HG02588 (cell line): ENCODE measurements around the gene MRGPRG.

ENCODE experiments used
- ATAC-seq: cut with Tn5 transposase; IDR thresholded peaks from one replicate; pipeline ENCODE4 v1.9.1; 2021; ENCODE audit warnings: mild to moderate bottlenecking, moderate library complexity; ENCODE audit not compliant: unreplicated experiment

Gene MRGPRG

DNA sequence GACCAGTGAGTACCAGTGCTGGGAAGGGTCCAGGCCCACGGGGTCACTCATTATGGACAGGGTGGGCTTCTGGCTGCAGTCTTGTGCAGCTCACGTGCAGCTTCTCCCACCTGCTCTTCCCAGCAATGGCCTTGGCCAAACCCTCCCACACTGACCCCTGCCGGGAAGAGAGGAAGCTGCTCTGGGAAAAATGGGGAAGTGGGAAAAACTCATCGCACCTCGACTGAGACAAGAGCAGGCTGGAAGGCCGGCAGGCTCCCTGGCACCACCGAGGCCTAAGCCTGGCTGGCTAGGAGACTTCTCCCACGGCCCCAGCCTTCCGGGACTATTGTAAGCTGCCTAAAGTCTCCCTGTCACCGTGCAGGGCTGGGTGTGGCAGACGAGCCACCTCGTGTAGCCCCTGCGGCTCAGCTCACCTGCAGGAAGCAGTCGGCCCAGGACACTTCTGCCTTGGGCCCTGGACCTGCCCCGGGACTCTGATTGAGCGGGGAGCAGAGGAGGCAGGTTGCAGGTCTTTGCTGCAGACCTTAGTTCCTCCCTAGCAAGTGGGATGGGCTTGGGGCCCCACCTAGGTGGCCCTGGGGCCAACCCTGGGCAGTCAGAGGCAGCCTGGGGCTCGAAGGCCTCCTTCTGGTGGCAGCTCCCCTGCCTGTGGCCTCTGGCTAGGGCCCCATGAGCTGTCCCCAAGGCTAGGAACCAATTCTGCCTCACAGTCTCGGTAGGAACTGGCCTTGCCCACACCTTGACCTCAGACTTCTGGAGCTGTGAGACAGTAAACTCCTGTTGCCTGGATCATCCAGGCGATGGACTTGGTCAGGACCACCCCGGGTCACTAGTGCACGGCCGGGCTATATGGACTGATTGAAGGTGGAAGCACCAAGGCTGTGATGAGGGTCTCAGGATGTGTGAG is 23.1 kb downstream of the MRGPRG start:
- no peak for ATAC-seq

DNA sequence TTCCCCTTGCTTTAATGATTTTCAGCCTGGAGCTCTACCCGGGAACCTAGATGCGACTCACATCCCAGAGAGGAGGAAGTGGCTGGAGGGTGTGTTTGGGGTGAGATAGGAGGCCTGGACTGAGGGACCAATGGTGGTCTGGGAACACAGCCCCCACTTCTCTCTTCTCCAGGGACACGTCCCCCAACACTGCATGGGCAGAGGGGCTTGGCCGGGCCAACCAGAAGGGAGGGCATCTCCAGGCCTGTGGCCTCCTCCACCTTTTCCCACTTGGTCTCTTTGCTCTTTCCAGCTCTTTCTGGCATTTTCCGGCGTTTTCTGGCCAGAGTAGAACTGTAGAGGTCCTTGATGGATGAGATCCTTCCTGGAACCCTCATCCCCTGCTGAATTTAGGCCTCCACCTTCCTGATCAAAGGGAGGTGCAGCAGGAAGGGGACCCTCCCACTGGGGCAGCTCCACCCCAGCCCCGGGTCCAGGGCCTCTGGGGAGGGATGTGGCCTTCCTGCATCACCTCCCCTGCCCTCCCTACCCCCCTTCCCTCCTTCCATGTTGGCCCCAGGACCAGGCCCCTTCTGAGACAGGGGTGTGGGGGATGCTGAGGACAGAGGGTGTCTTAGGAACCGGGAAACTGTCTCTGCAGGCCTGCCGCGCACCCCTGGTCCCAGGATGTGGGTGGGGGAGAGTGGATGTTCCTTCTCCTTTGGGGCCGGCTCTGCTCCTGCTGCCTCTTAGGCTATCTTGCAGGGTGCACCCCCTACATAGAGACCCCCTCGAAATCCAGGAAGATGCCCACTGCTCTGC is 24.4 kb downstream of the MRGPRG start:
- no peak for ATAC-seq

DNA sequence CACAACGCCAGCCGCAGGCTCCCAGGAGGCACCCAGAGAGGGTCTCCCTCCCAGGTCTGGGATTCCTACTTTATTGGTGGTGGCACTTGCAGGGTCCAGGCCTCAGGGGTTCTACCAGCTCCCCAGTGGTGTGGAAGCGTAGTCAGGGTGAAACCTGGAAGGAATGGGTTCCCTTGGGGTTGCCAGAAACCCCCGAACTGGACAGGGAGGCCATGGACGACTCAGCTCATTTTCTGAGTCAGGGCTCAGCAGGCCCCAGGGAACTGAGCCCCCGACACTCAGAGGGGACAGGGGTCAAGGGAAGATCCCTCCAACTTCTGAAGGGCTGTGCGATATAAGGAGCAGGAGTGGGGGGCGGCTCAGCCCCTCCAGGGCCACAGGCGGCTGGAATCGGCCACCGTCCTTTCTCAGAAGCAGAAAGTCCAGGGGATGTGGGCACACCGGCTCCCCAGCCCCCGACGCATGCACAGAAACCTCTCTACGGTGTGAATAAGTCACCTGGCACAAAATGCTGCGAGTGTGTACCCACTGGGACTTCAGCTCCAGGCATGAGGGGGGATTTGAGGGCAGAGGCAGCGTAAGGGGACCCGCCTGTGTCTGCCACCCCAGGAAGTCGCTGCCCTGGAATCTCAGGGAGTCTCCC is 25.1 kb downstream of the MRGPRG start:
- no peak for ATAC-seq

DNA sequence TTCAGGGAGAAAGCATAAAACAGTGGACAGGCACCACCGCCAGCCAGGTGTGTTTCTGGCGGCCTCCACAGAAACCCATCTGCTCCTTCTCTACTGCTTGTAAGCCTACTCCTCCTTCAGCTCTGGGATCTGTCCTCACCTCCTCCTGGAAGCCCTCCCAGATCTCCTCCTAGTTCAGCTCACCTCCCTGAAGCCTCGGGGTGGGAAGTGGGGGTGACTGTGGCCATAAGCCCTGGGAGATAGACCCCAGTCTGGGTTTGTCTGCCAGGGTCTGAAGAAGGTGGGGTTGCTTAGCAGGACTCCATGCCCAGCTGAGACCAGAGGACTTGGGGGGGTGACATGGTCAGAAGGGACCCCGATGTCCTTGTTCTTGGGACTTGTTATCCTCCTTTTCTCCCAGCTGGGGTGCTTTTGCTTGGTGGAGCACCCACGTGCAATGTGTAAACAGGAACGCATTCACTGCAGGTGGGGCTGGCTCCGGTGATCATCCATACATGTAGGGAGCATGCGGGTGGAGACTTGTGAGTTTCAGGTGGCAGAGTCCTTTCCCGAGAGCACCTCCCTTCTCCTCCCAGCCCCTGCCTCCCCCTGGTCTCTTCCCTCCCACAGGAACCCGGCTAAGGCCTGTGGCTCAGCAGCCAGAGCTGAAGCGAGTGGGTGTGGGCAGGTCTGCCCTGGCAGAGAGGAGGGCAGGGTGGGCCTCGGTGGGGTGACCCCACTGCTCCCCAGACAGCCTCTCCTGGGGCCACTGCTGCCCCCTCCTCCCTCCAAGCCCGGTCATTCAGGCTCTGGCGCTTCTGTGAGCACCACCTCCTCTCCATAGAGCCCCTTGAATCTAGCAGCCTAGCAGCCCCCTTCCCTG is 25.9 kb downstream of the MRGPRG start:
- ATAC-seq, result no peak

DNA sequence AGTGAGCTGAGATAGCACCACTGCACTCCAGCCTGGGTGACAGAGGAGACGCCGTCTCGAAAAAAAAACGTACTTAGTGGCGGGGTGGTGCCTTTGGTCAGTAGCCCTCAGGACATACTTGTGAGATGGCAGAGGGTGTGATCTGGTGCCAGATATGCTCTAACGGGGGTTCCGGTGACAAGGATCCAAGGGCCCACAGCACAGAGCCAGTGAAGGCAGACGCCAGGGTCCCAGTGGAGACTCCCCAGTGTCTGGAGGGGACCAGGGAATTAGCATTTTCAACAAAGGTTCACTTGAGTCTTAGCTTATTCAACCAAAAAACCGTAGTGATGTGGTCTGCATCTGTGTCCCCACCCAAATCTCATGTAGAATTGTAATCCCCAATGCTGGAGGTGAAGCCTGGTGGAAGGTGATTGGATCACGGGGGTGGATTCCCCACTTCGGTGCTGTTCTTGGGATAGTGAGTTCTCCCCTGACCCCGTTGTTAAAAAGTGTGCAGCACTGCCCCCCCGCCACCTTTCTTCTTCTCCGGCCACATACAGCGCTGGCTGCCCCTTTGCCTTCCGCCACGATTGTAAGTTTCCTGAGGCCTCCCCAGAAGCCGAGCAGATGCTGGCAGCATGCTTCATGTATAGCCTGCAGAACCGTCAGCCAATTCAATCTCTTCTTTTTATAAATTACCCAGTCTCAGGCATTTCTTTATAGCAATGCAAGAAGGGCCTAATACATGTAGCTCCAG is 26.9 kb downstream of the MRGPRG start:
- ATAC-seq, result no peak

DNA sequence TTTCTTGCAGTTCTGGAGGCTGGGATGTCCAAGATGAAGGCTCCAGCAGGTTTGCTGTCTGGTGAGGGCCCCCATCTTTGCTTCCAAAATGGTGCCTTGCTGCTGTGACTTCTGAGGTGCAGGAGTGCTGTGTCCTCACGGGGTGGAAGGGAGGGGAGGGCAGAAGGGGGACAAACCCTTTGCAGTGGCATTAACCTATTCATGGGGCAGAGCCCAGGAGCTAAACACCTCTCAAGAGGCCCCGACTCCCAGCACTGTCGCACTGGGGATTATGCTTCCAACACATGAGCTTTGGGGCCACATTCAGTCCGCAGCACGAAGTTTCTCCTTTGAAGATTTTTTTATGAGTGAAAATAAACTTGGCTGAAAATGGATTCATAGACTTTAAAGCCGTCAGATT is 28.0 kb downstream of the MRGPRG start:
- ATAC-seq, result no peak

DNA sequence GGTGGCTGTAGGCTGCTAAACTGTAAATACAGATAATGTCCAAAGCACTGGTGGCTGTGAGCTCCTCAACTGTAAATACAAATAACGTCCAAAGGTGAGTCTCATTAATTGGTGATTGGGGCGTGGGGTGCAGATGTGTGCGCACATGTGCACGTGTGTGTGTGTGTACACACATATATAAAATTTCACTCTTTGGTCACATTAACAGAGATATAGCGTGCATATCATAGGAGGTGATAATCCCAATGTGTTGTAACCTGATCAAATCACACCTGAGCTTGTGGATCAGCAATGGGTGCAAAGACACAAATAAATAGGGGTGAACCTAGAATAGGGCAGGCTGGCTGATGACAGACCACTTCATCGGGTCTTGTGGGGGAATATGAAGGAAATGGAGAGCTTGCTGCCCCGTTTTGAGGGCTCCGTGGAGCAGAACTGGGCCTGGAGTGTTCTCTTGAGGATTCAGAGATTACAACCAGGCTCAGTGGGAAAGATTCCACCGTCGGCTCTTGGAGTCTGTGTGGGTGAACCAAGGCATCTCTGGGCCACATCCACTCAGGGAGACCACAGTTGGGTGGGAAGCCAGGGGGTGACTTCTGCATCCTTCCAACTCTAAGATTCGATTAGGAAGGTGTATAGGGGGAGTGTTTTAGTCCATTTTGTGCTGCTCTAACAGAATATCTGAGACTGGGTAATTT is 28.6 kb downstream of the MRGPRG start:
- no peak for ATAC-seq

DNA sequence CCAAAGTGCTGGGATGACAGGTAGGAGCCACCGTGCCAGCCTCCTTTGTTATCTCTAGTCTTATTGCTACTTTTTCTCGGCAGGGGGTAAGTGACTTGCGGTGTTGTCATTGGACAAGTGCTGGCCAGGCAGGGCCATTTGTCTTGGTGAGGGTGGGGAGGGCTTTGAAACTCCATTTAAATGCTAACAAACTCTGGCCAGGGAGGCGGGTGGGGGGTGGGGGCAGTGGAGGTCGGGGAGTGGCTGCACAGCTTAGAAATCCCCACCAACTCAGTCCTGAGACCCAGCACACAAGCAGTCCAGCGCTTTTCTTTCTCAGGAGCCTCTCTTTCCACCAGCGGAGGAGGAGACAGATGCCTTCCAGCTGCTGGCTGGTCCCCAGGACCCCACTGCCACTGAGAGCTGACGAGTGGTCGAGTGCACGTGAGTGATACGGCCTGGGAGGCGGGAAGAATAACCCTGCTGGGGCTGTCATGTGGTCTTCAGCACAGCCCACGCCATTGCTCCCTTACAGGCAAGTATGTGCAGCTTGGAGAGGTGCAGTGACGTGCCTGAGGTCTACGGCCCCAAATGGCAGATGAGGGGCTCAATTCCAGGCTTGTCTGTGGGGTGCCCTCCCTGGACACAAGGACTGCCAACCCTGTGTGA is 29.3 kb downstream of the MRGPRG start:
- no peak for ATAC-seq

DNA sequence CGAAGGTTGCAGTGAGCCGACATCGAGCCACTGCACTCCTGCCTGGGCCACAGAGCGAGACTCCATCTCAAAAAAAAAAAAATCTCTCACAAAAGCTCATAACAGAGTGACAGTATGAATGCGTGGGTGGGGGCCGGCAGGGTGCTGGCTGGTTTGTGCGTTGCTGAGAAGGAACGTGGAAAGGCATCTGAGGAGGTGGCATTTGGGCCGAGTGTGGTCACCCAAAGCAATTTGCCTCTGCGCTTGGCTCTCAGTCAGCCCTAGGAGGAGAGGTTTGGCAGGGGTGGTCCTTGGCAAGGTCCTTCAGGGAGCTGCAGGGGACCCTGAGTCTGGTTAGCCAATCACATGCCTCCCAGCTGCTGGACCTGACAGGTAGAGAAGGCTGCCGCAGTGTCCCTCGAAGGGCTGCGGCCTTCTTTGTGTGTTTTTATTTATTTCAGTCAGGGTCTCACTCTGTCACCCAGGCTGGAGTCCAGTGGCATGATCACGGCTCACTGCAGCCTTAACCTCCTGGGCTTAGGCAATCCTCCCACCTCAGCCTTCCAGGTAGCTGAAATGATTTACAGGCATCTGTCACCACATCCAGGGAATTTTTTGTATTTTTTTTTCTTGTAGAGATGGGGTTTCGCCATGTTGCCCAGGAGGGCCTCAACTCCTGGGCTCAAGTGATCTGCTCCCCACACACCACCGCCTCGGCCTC is 30.0 kb downstream of the MRGPRG start:
- ATAC-seq, result no peak

DNA sequence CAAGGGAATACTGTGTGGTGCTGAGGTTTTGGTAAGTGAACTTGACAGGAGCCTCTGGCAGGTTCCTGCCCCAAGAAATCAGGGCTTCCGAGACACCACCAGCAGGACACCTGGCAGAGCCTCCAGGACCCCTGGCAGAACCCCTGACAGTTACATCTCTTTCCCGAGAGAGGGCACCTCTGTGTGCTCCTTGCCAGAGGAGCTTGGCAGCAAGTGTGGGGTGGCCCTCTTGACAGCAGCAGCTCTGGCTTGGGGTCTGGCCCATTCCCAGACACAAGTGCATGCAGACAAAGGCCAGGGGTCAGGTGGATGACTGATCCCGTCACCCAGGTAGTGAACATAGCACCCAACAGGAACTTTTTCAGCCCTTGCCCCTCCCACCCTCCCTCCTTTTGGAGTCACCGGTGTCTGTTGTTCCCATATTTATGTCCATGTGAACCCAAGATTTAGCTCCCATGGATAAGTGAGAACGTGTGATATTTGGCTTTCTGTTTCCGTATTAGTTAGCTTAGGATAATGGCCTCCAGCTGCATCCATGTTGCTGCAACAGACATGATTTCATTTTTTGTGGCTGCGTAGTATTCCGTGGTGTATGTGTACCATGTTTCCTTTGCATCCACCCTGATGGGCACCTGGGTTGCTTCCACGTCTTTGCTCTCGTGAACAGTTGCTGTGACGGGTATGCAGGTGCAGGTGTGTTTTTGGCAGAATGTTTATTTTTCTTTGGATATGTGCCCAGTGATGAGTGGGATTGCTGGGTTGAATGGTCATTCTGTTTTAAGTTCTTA is 32.3 kb downstream of the MRGPRG start:
- ATAC-seq, result no peak

DNA sequence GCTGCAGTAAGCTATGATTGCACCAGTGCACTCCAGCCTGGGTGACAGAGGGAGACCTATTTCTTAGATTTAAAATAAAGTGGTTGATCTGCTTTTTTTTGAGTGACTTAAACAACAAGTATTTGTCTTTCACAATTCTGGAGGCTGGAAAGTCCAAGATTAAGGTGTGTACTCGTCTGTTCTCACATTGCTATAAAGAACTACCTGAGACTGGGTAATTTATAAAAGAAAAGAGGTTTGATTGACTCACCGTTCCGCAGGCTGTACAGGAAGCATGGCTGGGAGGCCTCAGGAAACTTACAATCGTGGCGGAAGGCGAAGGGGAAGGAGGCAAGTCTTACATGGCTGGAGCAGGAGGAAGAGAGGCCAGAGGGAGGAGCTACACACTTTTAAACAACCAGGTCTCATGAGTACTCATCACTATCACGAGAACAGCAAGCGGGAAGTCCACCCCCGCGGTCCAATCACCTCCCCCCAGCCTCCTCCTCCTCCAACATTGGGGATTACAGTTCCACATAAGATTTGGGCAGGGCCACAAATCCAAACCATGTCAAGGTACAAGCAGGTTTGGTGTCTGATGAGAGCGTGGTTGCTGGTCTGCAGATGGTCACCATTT is 33.8 kb downstream of the MRGPRG start:
- ATAC-seq, result no peak

DNA sequence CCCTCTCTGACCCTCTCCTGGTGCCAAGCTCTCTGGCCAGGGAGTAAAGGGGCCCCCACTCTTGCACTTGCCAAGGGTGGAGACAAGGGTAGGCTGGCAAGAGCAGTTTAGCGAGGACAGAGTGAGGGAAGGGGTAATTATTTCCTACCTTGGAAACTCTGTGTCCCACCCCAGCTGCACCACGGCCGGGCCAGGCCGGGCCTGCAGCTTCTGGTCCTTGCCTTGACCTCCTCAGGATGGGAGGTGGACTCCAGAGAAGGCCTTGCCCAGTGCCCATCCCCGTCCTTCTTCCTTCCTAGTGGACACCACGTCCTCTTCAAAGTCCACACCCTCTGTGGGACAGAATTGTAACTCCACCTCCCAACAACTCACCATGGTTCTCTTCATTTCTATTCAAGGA is 35.1 kb downstream of the MRGPRG start:
- no peak for ATAC-seq

DNA sequence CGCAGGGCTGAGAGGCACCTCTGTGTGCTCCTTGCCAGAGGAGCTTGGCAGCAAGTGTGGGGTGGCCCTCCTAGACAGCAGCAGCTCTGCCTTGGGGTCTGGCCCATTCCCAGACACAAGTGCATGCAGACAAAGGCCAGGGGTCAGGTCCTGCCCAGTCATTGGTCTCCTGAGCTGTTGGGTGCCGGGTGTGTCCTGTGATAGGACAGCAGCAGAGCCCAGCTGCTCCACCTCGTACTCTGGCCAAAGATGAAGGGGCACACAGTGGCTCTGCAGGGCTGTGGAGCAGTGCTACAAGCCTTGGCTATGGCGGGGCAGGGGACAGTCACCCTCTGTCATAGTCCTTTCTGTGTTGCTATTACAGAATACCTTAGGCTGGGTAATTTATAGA is 36.2 kb downstream of the MRGPRG start:
- no peak for ATAC-seq

DNA sequence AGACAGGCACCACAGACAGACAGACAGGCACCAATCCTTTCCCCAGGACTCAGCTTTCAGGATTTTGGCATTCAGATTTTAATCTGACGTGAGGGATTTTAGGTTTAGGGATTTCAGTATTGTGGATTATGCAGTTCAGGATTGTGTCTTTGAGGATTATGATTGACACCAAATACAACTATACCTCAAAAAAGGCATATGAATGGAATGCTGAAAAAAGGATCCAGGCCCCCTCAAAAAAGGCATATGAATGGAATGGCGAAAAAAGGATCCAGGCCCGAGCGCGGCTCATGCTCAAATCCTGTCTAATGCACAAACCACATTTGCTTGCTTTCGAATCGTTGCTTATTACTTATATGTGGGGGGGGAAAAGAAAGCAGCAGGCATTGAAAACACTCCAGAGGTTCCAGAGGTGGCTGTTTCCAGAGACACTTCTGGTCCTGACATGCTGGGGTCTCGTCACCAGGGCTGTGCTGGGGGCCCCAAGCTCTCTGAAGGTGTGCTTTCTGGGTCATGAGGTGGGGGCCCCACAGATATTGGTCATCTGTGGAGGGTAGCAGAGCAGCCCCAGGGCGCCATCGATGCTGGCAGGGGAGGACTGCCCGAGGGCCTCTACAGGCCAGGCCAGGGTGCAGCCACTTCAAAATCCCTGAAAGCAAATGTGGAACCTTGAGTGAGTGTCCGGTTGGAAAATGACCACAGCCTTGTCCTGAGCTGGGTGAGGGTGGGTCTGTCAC is 36.7 kb downstream of the MRGPRG start:
- ATAC-seq, result no peak

DNA sequence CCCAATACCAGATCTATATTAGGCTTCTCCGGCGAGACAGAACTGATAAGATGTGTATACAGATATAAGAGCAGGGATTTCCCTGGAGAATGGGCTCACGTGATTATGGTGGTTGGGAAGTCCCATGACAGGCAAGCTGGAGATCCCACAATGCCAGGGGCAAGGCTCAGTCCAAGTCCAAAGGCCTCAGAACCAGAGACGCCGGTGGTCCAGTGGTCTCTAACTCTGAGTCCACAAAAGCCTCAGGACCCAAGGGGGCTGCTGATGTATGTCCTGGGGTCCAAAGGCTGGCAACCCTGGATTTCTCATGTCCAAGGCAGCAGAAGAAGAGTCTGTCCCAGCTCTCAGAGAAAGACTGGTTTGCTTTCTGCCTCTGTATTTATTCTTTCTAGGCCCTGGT is 37.7 kb downstream of the MRGPRG start:
- ATAC-seq, result no peak

DNA sequence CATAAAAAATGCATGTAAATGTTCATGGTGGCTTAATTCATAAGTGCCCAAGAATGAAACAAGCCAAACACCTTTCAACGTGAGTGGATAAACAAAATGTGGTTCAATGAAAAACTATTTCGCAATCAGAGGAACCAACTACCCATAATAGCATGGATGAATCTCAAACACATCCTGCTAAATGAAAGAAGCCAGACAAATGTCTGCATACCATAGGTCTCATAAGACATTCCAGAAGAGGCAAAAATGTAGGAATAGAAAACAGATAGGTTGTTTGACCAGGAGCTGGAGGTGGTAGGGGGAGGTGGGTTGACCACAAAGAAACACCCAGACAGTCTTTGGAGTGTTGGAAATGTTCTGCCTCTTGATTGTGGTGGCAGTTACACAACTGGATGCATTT is 40.3 kb downstream of the MRGPRG start:
- no peak for ATAC-seq
